Trophoblast cell (in vitro differentiated cells and primary cell): ENCODE measurements around the gene DPH6.

Experiments
- DNase-seq, 2 donors: peaks; one replicate each; pipeline ENCODE4 v3.0.0-alpha.2; 2016
- H2AFZ ChIP-seq: 2 replicates; pipeline ENCODE4 v1.6.1; 2013; ENCODE audit warnings: low read length, moderate library complexity, mild to moderate bottlenecking; ENCODE audit not compliant: insufficient read depth, poor library complexity
- H2AK5ac ChIP-seq: 2 replicates; pipeline ENCODE4 v1.6.1; 2013; ENCODE audit warnings: mild to moderate bottlenecking, low read length
- H2BK120ac ChIP-seq: 2 replicates; pipeline ENCODE4 v1.6.1; 2013; ENCODE audit warnings: low read length, mild to moderate bottlenecking, moderate library complexity; ENCODE audit not compliant: insufficient read depth, poor library complexity
- H2BK12ac ChIP-seq: 2 replicates; pipeline ENCODE4 v1.6.1; 2013; ENCODE audit warnings: mild to moderate bottlenecking, low read length, moderate library complexity
- H2BK5ac ChIP-seq: 2 replicates; pipeline ENCODE4 v1.6.1; 2013; ENCODE audit warnings: low read length, low read depth, moderate library complexity, mild to moderate bottlenecking; ENCODE audit not compliant: poor library complexity
- H3K14ac ChIP-seq: 2 replicates; pipeline ENCODE4 v1.6.1; 2013; ENCODE audit warnings: mild to moderate bottlenecking, low read length
- H3K18ac ChIP-seq: 2 replicates; pipeline ENCODE4 v1.6.1; 2013; ENCODE audit warnings: mild to moderate bottlenecking, low read length
- H3K23ac ChIP-seq: 2 replicates; pipeline ENCODE4 v1.6.1; 2013; ENCODE audit warnings: low read length
- H3K27ac ChIP-seq: 2 replicates; pipeline ENCODE4 v1.5.1; 2013; ENCODE audit warnings: low read depth, mild to moderate bottlenecking, inconsistent platforms, low read length, moderate library complexity
- H3K27me3 ChIP-seq: 2 replicates; pipeline ENCODE4 v1.6.1; 2013; ENCODE audit warnings: inconsistent platforms, mild to moderate bottlenecking, low read length, moderate library complexity; ENCODE audit not compliant: insufficient read depth
- H3K36me3 ChIP-seq, 2 experiments: 1 replicate in 1 of 2; 2 replicates in 1 of 2; pipeline ENCODE4 v1.6.1; 2013; ENCODE audit warnings: low read length in 2 of 2, mild to moderate bottlenecking in 2 of 2, moderate library complexity in 1 of 2; ENCODE audit not compliant: insufficient read depth in 2 of 2, control insufficient read depth in 1 of 2
- H3K4ac ChIP-seq: 2 replicates; pipeline ENCODE4 v1.6.1; 2013; ENCODE audit warnings: low read depth, mild to moderate bottlenecking, low read length, moderate library complexity
- H3K4me1 ChIP-seq, 2 experiments: 1 replicate in 1 of 2; 2 replicates in 1 of 2; pipeline ENCODE4 v1.6.1; 2013; ENCODE audit warnings: low read length in 2 of 2, mild to moderate bottlenecking in 2 of 2, moderate library complexity in 1 of 2; ENCODE audit not compliant: insufficient read depth in 2 of 2, control insufficient read depth in 1 of 2
- H3K4me2 ChIP-seq: 2 replicates; pipeline ENCODE4 v1.6.1; 2013; ENCODE audit warnings: inconsistent platforms, mild to moderate bottlenecking, low read length, moderate library complexity
- H3K4me3 ChIP-seq: 2 replicates; pipeline ENCODE4 v1.5.1; 2013; ENCODE audit warnings: mild to moderate bottlenecking, low read depth, low read length, inconsistent platforms
- H3K79me1 ChIP-seq: one replicate; pipeline ENCODE4 v1.6.1; 2013; ENCODE audit warnings: low read length
- H3K79me2 ChIP-seq: 2 replicates; pipeline ENCODE4 v1.6.1; 2013; ENCODE audit warnings: low read length, mild to moderate bottlenecking; ENCODE audit not compliant: control insufficient read depth, insufficient read depth, poor library complexity
- H3K9ac ChIP-seq: 2 replicates; pipeline ENCODE4 v1.6.1; 2013; ENCODE audit warnings: mild to moderate bottlenecking, low read length
- H3K9me3 ChIP-seq: 2 replicates; pipeline ENCODE4 v1.6.1; 2013; ENCODE audit warnings: low read depth, mild to moderate bottlenecking, control low read depth, inconsistent platforms, low read length; ENCODE audit not compliant: insufficient read depth
- H4K12ac ChIP-seq: 2 replicates; pipeline ENCODE4 v1.6.1; 2013; ENCODE audit warnings: low read depth, mild to moderate bottlenecking, low read length, moderate library complexity
- H4K8ac ChIP-seq: 2 replicates; pipeline ENCODE4 v1.6.1; 2013; ENCODE audit warnings: low read depth, mild to moderate bottlenecking, low read length, moderate library complexity
- H4K91ac ChIP-seq: one replicate; pipeline ENCODE4 v1.6.1; 2013; ENCODE audit warnings: low read depth, mild to moderate bottlenecking, low read length, moderate library complexity
- WGBS: extraction: QIAGEN DNeasy Blood & Tissue Kit; methylation state at CpG from one replicate; pipeline ENCODE4 v1.1.7; 2013; ENCODE audit warnings: missing lambda C conversion rate; ENCODE audit not compliant: insufficient read length, insufficient coverage; ENCODE audit errors: extremely low coverage; 5-methylcytosine and 5-hydroxymethylcytosine counted together

DPH6 gene

DNA sequence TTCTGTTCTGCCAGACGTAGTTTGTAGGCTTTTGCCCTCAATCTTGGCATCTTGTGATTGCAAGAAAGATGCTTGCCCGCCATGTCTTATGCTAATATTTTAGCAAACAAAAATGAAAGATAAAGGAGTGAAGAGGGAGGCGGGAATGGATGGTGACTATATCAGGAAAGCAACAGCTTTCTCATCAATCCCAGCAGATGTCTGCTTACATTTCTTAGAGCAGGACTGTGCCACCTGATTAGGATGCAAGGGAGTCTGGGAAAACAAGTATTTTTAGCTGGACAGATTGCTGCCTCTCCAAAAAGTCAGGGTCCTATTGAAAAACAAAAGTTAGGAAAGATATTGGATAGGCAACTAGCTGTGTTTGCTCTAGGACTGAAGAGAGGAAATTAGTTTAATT is 34.6 kb upstream of the DPH6 start:
- DNase-seq, result no peak
- Histone ChIP-seq H3K79me2 (no peaks in the 10 kb centered on the region), H3K27ac (no peak overlapping the region), H2BK12ac (no peak overlapping the region), H3K14ac (no peak overlapping the region), H3K9me3 (no peaks in the 10 kb centered on the region), H2BK5ac (no peak overlapping the region), H3K4me1 (no peaks in the 10 kb centered on the region), H3K23ac (no peak overlapping the region), H3K18ac (no peak overlapping the region), H3K36me3 (no peaks in the 10 kb centered on the region), H4K91ac (no peak overlapping the region), H4K8ac (no peak overlapping the region), H2AFZ (no peak overlapping the region), H3K4me3 (no peak overlapping the region), H3K9ac (no peak overlapping the region), H3K27me3 (no peaks in the 10 kb centered on the region), H4K12ac (no peak overlapping the region), H3K4me2 (no peak overlapping the region), H2BK120ac (no peak overlapping the region), H2AK5ac (no peak overlapping the region), H3K79me1 (no peaks in the 10 kb centered on the region), H3K4ac (no peak overlapping the region)
- WGBS, result no CpG with 5 or more reads among the region's 3 CpGs

DNA sequence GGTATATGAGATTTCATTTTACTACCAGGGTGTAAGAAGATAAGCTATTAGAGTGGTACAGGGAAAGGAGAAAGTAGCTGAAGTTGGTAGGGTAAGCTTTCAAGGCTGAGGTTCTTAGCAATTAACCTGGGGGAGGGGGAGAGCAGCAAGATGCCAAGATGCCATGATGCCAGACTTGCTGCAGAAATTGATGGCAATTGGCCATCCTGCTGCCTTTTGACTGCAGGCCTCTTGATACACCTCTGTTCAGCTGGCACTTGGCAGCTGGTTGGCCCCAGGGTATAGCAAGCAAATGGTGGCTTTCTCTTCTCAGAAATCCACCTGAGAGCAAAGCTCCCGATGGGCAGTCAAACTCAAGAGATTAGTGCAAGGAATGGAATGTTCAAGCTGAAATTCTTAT is 21.4 kb upstream of the DPH6 start:
- no peak overlapping the region for H3K27ac ChIP-seq
- H3K4me2 ChIP-seq, result no peak overlapping the region
- H4K12ac ChIP-seq, result no peak overlapping the region
- no peaks in the 10 kb centered on the region for H3K4me1 ChIP-seq
- H4K91ac ChIP-seq, result no peak overlapping the region
- no peak overlapping the region for H3K14ac ChIP-seq
- H3K18ac ChIP-seq, result no peak overlapping the region
- H3K9ac ChIP-seq, result no peak overlapping the region
- no peaks in the 10 kb centered on the region for H3K79me1 ChIP-seq
- H3K4me3 ChIP-seq, result no peak overlapping the region
- H3K36me3 ChIP-seq, result no peaks in the 10 kb centered on the region
- no peak overlapping the region for H3K23ac ChIP-seq
- H2AK5ac ChIP-seq, result no peak overlapping the region
- WGBS, result no CpG with 5 or more reads among the region's 1 CpG
- H2BK12ac ChIP-seq, result no peak overlapping the region
- H2AFZ ChIP-seq, result no peak overlapping the region
- H3K79me2 ChIP-seq, result no peaks in the 10 kb centered on the region
- H3K27me3 ChIP-seq, result no peaks in the 10 kb centered on the region
- H3K9me3 ChIP-seq, result no peaks in the 10 kb centered on the region
- H2BK5ac ChIP-seq, result no peak overlapping the region
- H4K8ac ChIP-seq, result no peak overlapping the region
- no peak overlapping the region for H2BK120ac ChIP-seq
- no peak for DNase-seq
- no peak overlapping the region for H3K4ac ChIP-seq

DNA sequence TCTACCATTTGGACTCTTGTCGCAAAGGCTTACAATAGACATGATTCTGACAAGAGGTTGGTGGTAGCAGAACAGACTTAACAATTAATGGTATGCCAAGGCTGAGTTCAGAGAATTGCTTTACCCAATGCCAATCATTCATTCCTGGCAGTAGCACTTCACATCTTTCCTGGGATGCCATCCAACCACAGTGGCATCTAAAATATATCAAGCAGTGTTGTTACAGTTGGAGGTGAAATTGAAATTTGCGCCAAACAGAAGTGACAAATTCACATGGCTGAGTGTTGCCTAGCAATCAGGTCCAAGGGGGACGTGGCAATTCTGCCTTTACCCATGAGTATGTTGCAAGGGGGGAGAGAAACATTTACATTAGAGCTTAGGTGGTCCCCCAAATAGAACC is 21.0 kb upstream of the DPH6 start:
- Histone ChIP-seq H3K18ac (no peak overlapping the region), H3K4me2 (no peak overlapping the region), H3K14ac (no peak overlapping the region), H4K8ac (no peak overlapping the region), H3K79me2 (no peaks in the 10 kb centered on the region), H2AK5ac (no peak overlapping the region), H3K27me3 (no peaks in the 10 kb centered on the region), H2BK12ac (no peak overlapping the region), H3K4me3 (no peak overlapping the region), H2BK5ac (no peak overlapping the region), H3K23ac (no peak overlapping the region), H4K12ac (no peak overlapping the region), H3K9ac (no peak overlapping the region), H3K79me1 (no peaks in the 10 kb centered on the region), H3K27ac (no peak overlapping the region), H4K91ac (no peak overlapping the region), H3K9me3 (no peaks in the 10 kb centered on the region), H3K4ac (no peak overlapping the region), H3K4me1 (no peaks in the 10 kb centered on the region), H2AFZ (no peak overlapping the region), H3K36me3 (no peaks in the 10 kb centered on the region), H2BK120ac (no peak overlapping the region)
- DNase-seq, result no peak
- WGBS, result no CpG with 5 or more reads among the region's 3 CpGs

- WGBS, result no CpG with 5 or more reads among the region's 3 CpGs
- Histone ChIP-seq H2BK5ac (no peak overlapping the region), H3K79me2 (no peaks in the 10 kb centered on the region), H3K36me3 (no peaks in the 10 kb centered on the region), H3K18ac (no peak overlapping the region), H2AK5ac (no peak overlapping the region), H3K4me2 (no peak overlapping the region), H3K4ac (no peak overlapping the region), H3K14ac (no peak overlapping the region), H2BK12ac (no peak overlapping the region), H3K4me1 (no peaks in the 10 kb centered on the region), H4K12ac (no peak overlapping the region), H2AFZ (no peak overlapping the region), H3K27ac (no peak overlapping the region), H3K9ac (no peak overlapping the region), H4K91ac (no peak overlapping the region), H3K4me3 (no peak overlapping the region), H3K23ac (no peak overlapping the region), H4K8ac (no peak overlapping the region), H3K79me1 (no peaks in the 10 kb centered on the region), H2BK120ac (no peak overlapping the region), H3K9me3 (no peaks in the 10 kb centered on the region), H3K27me3 (no peaks in the 10 kb centered on the region)
- no peak for DNase-seq
Measured at GRCh38 chr15:35565901-35566300, 19.9 kb upstream of the DPH6 start.
